MV-4-11 (cell line): Measurements from ENCODE around the gene WDR62.
"Not testable (repeated sequence)": the region's sequence is repeated elsewhere in the genome, so short reads cannot be mapped to it uniquely, and the experiment has no call there.

Source experiments
- DNase-seq: peaks from one replicate; lab custom pipeline; 2025; lab: John Stamatoyannopoulos, UW

Gene WDR62

DNA sequence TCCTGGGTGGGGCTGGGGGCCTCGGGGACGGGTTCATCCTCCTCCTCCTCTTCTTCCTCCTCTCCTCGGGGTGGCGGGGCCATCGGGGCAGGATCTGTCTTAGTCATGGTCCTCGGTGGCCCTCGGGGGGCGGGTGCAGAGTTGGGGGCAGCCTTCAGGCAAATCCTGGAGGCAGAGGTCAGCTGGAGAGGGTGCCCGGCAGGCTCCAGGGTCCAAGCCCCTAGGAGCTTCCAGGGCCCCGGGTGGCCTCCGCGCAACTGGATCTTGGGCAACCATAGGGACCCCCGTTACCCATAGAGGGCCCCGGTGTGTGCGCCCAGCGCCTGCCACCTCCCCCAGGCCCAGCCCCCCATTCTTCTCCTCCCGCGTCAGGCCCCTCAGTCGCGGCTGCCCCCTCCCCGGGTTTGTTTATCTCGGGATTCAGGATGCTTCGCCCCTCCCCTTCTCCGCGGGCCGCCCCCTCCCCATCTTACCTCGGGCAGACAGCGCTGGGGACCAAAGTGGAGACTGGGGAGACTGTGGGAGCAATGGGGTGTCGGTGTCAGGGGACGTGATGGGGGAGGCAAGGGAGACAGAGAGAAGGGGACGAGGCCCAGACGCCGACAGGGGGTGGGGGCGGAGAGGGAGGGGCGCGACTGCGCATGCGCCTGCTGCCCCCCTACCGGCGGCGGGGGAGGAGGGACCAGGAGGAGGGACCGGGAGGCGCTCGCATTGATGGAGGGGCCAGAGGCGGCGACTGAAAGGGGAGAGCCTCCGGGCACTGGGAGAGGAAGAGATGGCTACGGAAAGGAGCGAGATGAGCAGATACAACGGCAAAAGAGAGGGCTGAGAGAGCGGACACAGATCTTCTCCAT is 22.2 kb upstream of the WDR62 start, which contains the start of gene CLIP3:
Gene CLIP3 (minus strand): TSS at position 623 of the 854 bp plus-strand sequence. CDS start 516 bp downstream, at position 107.
- no peak for DNase-seq

- DNase-seq = no peak
Measured at GRCh38 chr19:36040495-36040894, 14.2 kb upstream of the WDR62 start.

- not testable (repeated sequence) for DNase-seq
Measured at GRCh38 chr19:36041092-36041491, 13.6 kb upstream of the WDR62 start.

GRCh38 chr19:36041831-36042230 is 12.9 kb upstream of the WDR62 start:
- DNase-seq = no peak

DNA sequence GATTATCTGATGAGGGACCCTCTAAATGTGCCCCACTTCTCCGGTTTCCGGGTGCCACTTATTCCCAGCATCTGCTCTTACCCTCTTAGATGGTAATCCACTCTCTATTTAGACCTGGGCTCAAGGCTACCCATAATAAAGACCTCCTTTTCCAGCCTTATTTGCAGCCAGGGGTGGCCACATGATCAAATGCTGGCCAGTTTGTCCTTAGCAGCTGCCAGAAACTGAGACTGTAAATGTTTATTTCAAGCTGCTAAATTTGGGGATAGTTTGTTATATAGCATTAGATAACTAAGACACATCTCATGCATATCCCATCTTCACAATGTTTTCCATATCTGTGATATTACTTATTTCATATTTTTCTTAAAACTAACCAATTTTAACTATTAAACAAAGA is 10.7 kb upstream of the WDR62 start:
- DNase-seq = no peak

GRCh38 chr19:36046443-36047050 is 8.2 kb upstream of the WDR62 start:
- DNase-seq = no peak

- DNase-seq = no peak
Measured at GRCh38 chr19:36047835-36048234, 6.9 kb upstream of the WDR62 start.

- DNase-seq = no peak
Measured at GRCh38 chr19:36049080-36049698, 5.5 kb upstream of the WDR62 start.

DNA sequence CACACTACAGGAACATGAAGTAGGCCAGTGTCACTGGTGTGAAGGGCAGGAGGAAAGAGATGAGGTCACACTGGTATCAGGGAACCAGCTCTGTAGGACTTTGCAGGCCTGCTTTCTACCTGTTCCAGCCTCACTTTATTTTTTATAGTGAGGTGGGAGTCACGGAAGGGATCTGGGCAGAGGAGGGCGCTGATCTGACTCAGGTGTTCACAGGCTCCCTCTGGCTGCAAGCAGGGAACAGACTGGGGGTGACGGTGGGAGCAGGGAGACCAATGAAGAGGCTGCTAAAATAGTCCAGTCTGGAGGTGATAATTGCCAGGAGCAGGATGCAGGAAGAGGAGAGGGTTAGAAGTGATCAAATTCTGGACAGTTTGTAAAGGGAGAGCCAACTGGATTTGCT is 3.5 kb upstream of the WDR62 start:
- no peak for DNase-seq

- DNase-seq = no peak
Measured at GRCh38 chr19:36051637-36052036, 3.1 kb upstream of the WDR62 start.

DNA sequence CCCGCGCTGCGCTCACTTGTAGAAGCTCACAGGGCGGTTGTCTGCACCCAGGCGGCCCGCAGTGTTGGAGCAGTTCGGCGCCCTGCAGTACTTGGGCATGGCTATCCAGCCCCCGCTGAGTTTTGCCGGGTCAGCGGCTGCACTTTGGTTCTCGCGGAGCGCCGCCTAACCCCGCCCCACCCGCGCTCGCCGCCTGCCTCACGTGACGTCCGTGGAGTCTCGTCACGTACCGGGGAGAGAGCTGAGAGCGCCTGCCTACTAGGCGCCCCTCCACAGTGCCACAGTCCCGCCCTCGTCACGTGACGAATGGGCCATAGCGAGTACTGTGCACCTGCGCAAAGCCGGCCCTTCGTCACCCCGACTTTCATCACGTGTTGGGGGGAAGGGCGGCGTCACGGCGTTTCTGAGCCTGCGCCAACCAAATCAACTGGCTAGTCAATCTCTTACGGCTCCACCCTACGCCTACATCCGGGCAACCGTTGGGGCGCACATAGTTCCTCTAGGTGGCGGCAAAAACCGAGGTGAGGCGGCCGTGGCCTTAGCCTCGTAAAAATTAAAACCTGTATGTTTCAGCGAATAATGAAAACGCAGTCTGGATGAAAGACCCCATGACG is 471 bp upstream of the WDR62 start, which contains the start of gene THAP8:
Gene THAP8 (minus strand): TSS at position 167 of the 614 bp plus-strand sequence. CDS start 68 bp downstream, at position 99.
- peak; percentile 100 for DNase-seq

DNA sequence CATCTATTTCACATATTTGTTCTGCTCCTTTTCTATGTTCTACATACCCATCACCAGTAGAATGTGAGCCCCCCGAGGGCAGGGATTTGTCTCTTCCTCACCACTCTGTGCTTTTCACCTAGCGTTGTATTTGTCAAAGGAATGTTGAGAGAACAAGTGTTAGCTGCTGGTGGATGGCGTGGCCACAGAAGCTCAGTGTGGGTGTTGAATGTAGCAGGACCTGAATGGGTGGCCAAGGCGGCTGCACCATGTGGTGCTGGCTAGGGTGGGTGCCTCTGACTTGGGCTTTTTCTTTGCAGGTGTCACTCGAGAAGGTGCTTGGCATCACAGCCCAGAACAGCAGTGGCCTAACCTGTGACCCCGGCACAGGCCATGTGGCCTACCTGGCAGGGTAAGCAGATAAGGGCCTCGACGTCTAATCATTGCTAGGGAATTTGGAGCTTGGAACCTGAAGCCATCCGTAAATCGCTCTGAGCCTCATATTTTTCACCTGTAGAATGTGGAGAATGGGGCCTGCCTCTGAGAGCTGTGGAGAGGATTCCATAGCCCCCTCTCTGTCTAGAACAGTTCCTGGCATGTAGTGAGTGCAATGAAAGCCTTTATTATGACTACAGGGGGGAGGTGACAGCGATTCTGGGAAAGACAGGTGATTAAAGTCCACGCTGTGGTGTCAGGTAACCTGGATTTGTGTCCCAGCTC is 3.9 kb downstream of the WDR62 start:
- DNase-seq = no peak

DNA sequence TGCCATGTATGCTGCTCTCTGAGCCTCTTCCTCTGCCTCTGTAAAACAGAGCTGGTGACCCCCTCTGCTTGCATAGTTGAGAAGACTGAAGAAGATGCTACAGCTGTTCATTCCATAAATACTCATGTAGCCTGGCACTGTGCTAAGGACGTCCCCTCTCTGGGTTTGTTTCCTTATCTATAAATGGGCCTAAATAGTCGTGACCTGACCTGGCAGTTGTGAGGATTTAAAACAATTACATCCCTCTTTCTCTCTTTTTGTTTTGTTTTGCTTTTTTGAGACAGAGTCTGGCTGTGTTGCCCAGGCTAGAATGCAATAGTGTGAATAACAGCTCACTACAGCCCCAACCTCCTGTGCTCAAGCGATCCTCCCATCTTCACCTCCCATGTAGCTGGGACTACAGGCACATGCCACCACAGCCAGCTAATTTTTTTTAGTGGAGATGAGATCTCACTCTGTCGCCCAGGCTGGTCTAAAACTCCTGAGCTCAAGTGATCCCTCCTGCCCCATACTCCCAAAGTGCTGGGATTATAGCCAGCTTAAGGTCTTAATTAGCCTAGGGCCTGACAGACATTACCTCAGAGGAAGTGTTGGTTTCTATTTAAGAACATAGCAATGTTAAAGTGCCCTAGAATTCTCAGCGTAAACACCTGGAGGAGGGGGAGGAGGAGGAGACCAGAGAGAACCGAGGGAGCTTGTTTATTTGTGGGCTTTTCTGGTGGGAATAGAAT is 4.6 kb downstream of the WDR62 start:
- DNase-seq = no peak

- peak; percentile 25 for DNase-seq
Measured at GRCh38 chr19:36060430-36060829, 5.7 kb downstream of the WDR62 start.

GRCh38 chr19:36061367-36061766 is 6.7 kb downstream of the WDR62 start:
- no peak for DNase-seq

GRCh38 chr19:36064826-36065225 is 10.1 kb downstream of the WDR62 start:
- DNase-seq = no peak

DNA sequence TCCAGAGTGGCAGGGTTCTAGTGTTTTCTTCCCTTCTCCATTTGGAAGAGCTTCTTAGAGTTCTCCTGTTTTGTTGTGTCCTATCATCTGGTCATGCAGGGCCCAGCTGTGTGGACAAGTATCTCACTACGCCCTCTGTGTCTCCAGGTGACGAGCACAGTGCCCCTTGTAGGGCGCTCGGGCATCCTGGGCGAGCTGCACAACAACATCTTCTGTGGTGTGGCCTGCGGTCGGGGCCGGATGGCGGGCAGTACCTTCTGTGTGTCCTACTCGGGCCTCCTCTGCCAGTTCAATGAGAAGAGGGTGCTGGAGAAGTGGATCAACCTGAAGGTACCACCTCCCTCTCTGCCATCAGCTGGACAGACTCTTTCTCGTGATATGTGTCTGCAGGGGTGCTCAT is 13.0 kb downstream of the WDR62 start:
- no peak for DNase-seq

GRCh38 chr19:36068810-36069499 is 14.3 kb downstream of the WDR62 start:
- not testable (repeated sequence) for DNase-seq

DNA sequence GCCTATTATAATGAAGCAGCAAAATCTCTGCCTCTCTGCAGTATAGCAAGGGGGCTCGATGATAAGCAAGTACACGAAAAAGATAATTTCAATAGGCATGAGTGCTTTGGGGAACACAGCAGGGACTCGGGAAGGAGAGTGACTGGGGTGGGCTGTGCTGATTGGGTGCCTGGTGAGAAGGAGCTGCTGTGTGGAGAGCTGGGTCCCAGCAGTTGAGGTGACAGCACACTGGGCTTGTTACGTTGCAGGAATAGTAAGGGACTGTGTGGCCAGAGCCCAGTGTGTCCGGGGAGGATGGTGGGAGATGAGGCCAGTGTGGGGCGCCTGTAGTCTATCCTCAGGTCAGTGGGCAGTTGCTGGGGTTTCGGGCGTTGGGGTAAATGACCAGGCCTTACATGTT is 17.4 kb downstream of the WDR62 start:
- DNase-seq = no peak

DNA sequence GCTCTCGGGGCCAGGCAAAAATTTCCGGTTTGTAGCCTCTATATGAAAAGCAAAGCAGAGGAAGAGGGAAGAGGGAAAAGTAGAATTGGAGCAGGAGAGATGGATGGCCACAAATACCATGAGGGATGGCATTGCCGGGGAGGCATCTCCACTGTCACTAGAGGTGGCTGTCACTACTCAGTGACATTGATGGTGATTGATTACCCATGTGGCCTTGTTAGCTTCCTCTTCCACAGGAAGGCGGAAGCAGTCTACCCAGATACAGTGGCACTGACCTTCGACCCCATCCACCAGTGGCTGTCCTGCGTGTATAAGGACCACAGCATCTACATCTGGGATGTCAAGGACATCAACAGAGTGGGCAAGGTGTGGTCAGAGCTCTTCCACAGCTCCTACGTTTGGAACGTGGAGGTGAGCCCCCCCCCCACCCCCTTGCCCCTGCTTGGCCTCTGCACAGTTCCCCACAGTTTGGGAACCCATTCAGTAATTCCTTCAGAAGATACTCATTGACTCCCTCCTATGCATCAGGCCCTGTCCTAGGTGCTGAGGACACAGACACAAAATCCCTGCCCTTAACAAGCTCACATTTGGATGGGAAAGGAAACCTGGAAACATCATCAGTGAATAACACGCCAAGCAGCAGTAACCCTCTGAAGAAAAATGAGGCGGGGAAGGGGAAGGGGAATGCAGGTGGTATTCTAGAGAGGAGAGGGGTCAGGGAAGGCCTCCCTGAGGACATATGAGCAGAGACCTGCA is 18.6 kb downstream of the WDR62 start:
- DNase-seq = no peak
